HEK293 (cell line): ENCODE measurements around the gene ATP10A.

Source experiments
- CTCF ChIA-PET: fragments of 350-600 bp; formaldehyde crosslinking; extraction: SDS; loops from one replicate; lab custom pipeline; 2021; ENCODE audit warnings: antibody characterized with exemption; lab: Yijun Ruan, JAX
- POLR2A ChIA-PET: fragments of 300-600 bp; formaldehyde crosslinking; extraction: SDS; loops from one replicate; lab custom pipeline; 2020; ENCODE audit warnings: antibody characterized with exemption, inconsistent platforms; lab: Yijun Ruan, JAX
- H3K27ac ChIP-seq: fragments of 200-500 bp; sonication (Bioruptor generic); 2 replicates; pipeline ENCODE4 v1.5.1; 2014; ENCODE audit warnings: low read depth, low read length, control low read depth, inconsistent platforms; ENCODE audit errors: extremely low read depth
- H3K36me3 ChIP-seq, 2 experiments: fragments of 200-500 bp in 1 of 2; sonication (Bioruptor generic) in 1 of 2; 1 replicate in 1 of 2; 2 replicates in 1 of 2; pipeline ENCODE4 v1.5.1; 2014 to 2017; ENCODE audit warnings: inconsistent platforms in 2 of 2, low read length in 2 of 2; ENCODE audit not compliant: control insufficient read depth in 2 of 2, insufficient read depth in 1 of 2
- H3K4me1 ChIP-seq: fragments of 200-500 bp; sonication (Bioruptor generic); 2 replicates; pipeline ENCODE4 v1.5.1; 2014; ENCODE audit warnings: mild to moderate bottlenecking, low read length, inconsistent platforms; ENCODE audit not compliant: control insufficient read depth, insufficient read depth
- H3K4me3 ChIP-seq: 2 replicates; pipeline ENCODE4 v1.5.1; 2011; ENCODE audit warnings: low read depth, mild to moderate bottlenecking, control low read depth, low read length, moderate library complexity
- H3K9me3 ChIP-seq: fragments of 200-500 bp; sonication (Bioruptor generic); 2 replicates; pipeline ENCODE4 v1.5.1; 2014; ENCODE audit warnings: low read depth, low read length, inconsistent platforms; ENCODE audit not compliant: control insufficient read depth, insufficient read depth
- BCL11A ChIP-seq: fragments of 450-650 bp; formaldehyde crosslinking; IDR thresholded peaks from 2 replicates; pipeline ENCODE4 v1.5.1; 2016; ENCODE audit warnings: low read depth, missing biosample characterization, missing genetic modification characterization
- KLF1 ChIP-seq: fragments of 450-650 bp; formaldehyde crosslinking; IDR thresholded peaks from 2 replicates; pipeline ENCODE4 v1.5.1; 2016; ENCODE audit warnings: missing biosample characterization, missing genetic modification characterization
- MZF1 ChIP-seq: fragments of 450-650 bp; formaldehyde crosslinking; IDR thresholded peaks from 2 replicates; pipeline ENCODE4 v1.5.1; 2017; ENCODE audit warnings: missing biosample characterization, missing genetic modification characterization, borderline replicate concordance
- PRDM2 ChIP-seq: fragments of 450-650 bp; formaldehyde crosslinking; IDR thresholded peaks from 2 replicates; pipeline ENCODE4 v1.5.1; 2016; ENCODE audit warnings: missing biosample characterization, missing genetic modification characterization, borderline replicate concordance
- PRDM6 ChIP-seq: fragments of 450-650 bp; formaldehyde crosslinking; IDR thresholded peaks from 2 replicates; pipeline ENCODE4 v1.5.1; 2017; ENCODE audit warnings: missing biosample characterization, missing genetic modification characterization
- REST ChIP-seq: fragments of 450-650 bp; formaldehyde crosslinking; IDR thresholded peaks from 2 replicates; pipeline ENCODE4 v1.5.1; 2016; ENCODE audit warnings: missing biosample characterization, missing genetic modification characterization
- SALL2 ChIP-seq: fragments of 450-650 bp; formaldehyde crosslinking; IDR thresholded peaks from 2 replicates; pipeline ENCODE4 v1.5.0; 2017; ENCODE audit warnings: missing biosample characterization, mild to moderate bottlenecking, missing genetic modification characterization, borderline replicate concordance
- SETDB1 ChIP-seq: IDR thresholded peaks from one replicate; pipeline ENCODE4 v1.6.1; 2017; ENCODE audit warnings: mild to moderate bottlenecking, low read length, moderate library complexity, mixed read lengths; ENCODE audit not compliant: insufficient read length
- WT1 ChIP-seq: fragments of 450-650 bp; formaldehyde crosslinking; IDR thresholded peaks from 2 replicates; pipeline ENCODE4 v1.5.1; 2016; ENCODE audit warnings: missing biosample characterization, missing genetic modification characterization
- ZBTB20 ChIP-seq: fragments of 450-650 bp; formaldehyde crosslinking; IDR thresholded peaks from 2 replicates; pipeline ENCODE4 v1.5.1; 2016; ENCODE audit warnings: missing biosample characterization, missing genetic modification characterization
- ZBTB7A ChIP-seq: fragments of 450-650 bp; formaldehyde crosslinking; IDR thresholded peaks from 2 replicates; pipeline ENCODE4 v1.5.1; 2016; ENCODE audit warnings: low read depth, missing biosample characterization, missing genetic modification characterization
- ZFP41 ChIP-seq: fragments of 450-650 bp; formaldehyde crosslinking; IDR thresholded peaks from 2 replicates; pipeline ENCODE4 v1.5.1; 2016; ENCODE audit warnings: missing biosample characterization, missing genetic modification characterization, borderline replicate concordance
- ZNF155 ChIP-seq: fragments of 450-650 bp; formaldehyde crosslinking; IDR thresholded peaks from 2 replicates; pipeline ENCODE4 v1.5.1; 2016; ENCODE audit warnings: missing biosample characterization, missing genetic modification characterization
- ZNF223 ChIP-seq: fragments of 450-650 bp; formaldehyde crosslinking; IDR thresholded peaks from 2 replicates; pipeline ENCODE4 v1.5.1; 2016; ENCODE audit warnings: missing biosample characterization, missing genetic modification characterization
- ZNF391 ChIP-seq: fragments of 450-650 bp; formaldehyde crosslinking; IDR thresholded peaks from 2 replicates; pipeline ENCODE4 v1.5.1; 2016; ENCODE audit warnings: low read depth, missing biosample characterization, missing genetic modification characterization, borderline replicate concordance
- ZNF473 ChIP-seq: fragments of 450-650 bp; formaldehyde crosslinking; IDR thresholded peaks from 2 replicates; pipeline ENCODE4 v1.5.1; 2017; ENCODE audit warnings: missing biosample characterization, missing genetic modification characterization
- ZNF600 ChIP-seq: fragments of 450-650 bp; formaldehyde crosslinking; IDR thresholded peaks from 2 replicates; pipeline ENCODE4 v1.5.1; 2016; ENCODE audit warnings: missing biosample characterization, missing genetic modification characterization
- ZNF629 ChIP-seq: fragments of 450-650 bp; formaldehyde crosslinking; IDR thresholded peaks from 2 replicates; pipeline ENCODE4 v1.5.1; 2017; ENCODE audit warnings: missing biosample characterization, missing genetic modification characterization
- ZNF670 ChIP-seq: fragments of 450-650 bp; formaldehyde crosslinking; IDR thresholded peaks from 2 replicates; pipeline ENCODE4 v1.5.1; 2016; ENCODE audit warnings: missing biosample characterization, missing genetic modification characterization, low read depth
- ZNF837 ChIP-seq: fragments of 450-650 bp; formaldehyde crosslinking; IDR thresholded peaks from 2 replicates; pipeline ENCODE4 v1.5.1; 2016; ENCODE audit warnings: missing biosample characterization, missing genetic modification characterization
- ZSCAN5A ChIP-seq: fragments of 450-650 bp; formaldehyde crosslinking; IDR thresholded peaks from 2 replicates; pipeline ENCODE4 v1.5.1; 2016; ENCODE audit warnings: missing biosample characterization, missing genetic modification characterization

Gene ATP10A

GRCh38 chr15:25900901-25901300, 37.8 kb upstream of the ATP10A start:
- no peaks in the 10 kb centered on the region for H3K9me3 ChIP-seq
- TF ChIP-seq ZNF391 (tag by site-specific recombination) (no peak), REST (tag by site-specific recombination) (no peak), ZNF837 (tag by site-specific recombination) (no peak), WT1 (no peak), ZNF670 (no peak), ZBTB7A (tag by site-specific recombination) (no peak), ZNF223 (no peak), ZFP41 (no peak), ZNF629 (tag by site-specific recombination) (no peak), MZF1 (tag by site-specific recombination) (no peak), SETDB1 (no peak), SALL2 (tag by site-specific recombination) (no peak), ZNF600 (no peak), ZNF473 (tag by site-specific recombination) (no peak), BCL11A (tag by site-specific recombination) (no peak), ZBTB20 (no peak)
- TF ChIP-seq, all 188 proteins: peak for 0
- Histone ChIP-seq H3K4me1 (no peaks in the 10 kb centered on the region), H3K4me3 (no peak overlapping the region), H3K27ac (no peak overlapping the region), H3K36me3 (no peaks in the 10 kb centered on the region)
- CTCF ChIA-PET = no interaction called here
- POLR2A ChIA-PET = no interaction called here

GRCh38 chr15:25900431-25900830, 37.3 kb upstream of the ATP10A start:
- Histone ChIP-seq H3K4me1 (no peaks in the 10 kb centered on the region), H3K27ac (no peak overlapping the region), H3K36me3 (no peaks in the 10 kb centered on the region)
- ChIA-PET POLR2A (no interaction called here), CTCF (interaction anchor here (1.3 kb wide), 1 partner anchor 117 kb away, joined by 3 read pairs; no protein-coding TSS in a partner anchor)
- TF ChIP-seq PRDM6 (no peak), KLF1 (tag by site-specific recombination) (no peak), PRDM2 (tag by site-specific recombination) (no peak), ZNF155 (tag by site-specific recombination) (no peak), ZSCAN5A (tag by site-specific recombination) (no peak)
- TF ChIP-seq, all 188 proteins: peak for 0
- H3K4me3 ChIP-seq = no peak overlapping the region
- no peaks in the 10 kb centered on the region for H3K9me3 ChIP-seq
